A673 (cell line): Measurements from ENCODE around the gene ADCY10.

Source experiments
- EZH2 ChIP-seq: fragments of 200-600 bp; sonication (generic); IDR thresholded peaks from 2 replicates; pipeline ENCODE4 v1.6.1; 2017; ENCODE audit warnings: borderline replicate concordance, low read depth, mild to moderate bottlenecking, mixed read lengths, antibody characterized with exemption, low read length; ENCODE audit not compliant: poor library complexity, severe bottlenecking
- TF ChIP-seq, protein P1 (sequence below): fragments of 300-800, 200-600 bp; sonication (generic); conservative IDR thresholded peaks from 2 replicates; pipeline ENCODE4 v1.5.1; 2017; ENCODE audit warnings: low read depth, mild to moderate bottlenecking, antibody characterized with exemption, low read length, moderate library complexity, mixed read lengths

DNA sequence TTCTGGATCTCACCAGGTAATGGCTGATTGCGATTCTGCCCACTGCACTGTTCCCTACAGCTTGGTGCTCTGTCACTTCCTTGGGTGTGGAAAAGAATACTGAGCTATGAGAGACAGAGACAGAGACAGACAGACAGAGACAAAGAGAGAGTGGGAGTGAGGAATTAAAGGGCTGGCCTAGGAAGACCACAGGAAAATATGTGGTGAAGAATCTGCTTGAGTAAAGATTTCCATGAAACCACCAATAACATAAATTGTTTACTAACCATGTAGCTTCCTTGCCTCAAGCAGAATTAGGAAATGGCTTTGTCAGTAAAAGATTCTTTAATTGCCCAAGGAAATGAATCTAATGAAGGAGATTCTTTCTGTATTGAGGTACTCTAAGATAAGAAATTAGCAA, 137.8 kb downstream of the ADCY10 start:
- TF ChIP-seq EZH2, result no peak
- TF ChIP-seq, protein P1, sequence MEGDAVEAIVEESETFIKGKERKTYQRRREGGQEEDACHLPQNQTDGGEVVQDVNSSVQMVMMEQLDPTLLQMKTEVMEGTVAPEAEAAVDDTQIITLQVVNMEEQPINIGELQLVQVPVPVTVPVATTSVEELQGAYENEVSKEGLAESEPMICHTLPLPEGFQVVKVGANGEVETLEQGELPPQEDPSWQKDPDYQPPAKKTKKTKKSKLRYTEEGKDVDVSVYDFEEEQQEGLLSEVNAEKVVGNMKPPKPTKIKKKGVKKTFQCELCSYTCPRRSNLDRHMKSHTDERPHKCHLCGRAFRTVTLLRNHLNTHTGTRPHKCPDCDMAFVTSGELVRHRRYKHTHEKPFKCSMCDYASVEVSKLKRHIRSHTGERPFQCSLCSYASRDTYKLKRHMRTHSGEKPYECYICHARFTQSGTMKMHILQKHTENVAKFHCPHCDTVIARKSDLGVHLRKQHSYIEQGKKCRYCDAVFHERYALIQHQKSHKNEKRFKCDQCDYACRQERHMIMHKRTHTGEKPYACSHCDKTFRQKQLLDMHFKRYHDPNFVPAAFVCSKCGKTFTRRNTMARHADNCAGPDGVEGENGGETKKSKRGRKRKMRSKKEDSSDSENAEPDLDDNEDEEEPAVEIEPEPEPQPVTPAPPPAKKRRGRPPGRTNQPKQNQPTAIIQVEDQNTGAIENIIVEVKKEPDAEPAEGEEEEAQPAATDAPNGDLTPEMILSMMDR, result no peak
